Psoas muscle (tissue), 8 donors: ENCODE results near the gene NANOS1. TPM values are rescaled to one million over a fixed set of nuclear protein-coding genes. Genes with fewer than 3 reads are reported as not detected.

Experiments
- ATAC-seq, 4 donors: fragments of 200-7000 bp; cut with Tn5 transposase; one replicate each; pipeline ENCODE4 v1.9.1; 2020; ENCODE audit warnings: moderate library complexity in 3 of 4, mild to moderate bottlenecking in 2 of 4
- DNase-seq, 2 donors: peaks; one replicate each; pipeline ENCODE4 v3.0.0-alpha.2; 2020
- H3K27ac ChIP-seq: fragments of 200-600 bp; one replicate; pipeline ENCODE4 v1.8.0; 2022
- H3K27me3 ChIP-seq, 3 donors: fragments of 200-600 bp in 1 of 3; one replicate each; pipeline versions ENCODE4 v1.6.1 to v1.8.0; 2013 to 2022; ENCODE audit warnings: low read length in 2 of 3, mild to moderate bottlenecking in 2 of 3, moderate library complexity in 1 of 3; ENCODE audit not compliant: insufficient read depth in 3 of 3
- H3K36me3 ChIP-seq, 2 donors: fragments of 200-600 bp in 1 of 2; one replicate each; pipeline versions ENCODE4 v1.6.1 to v1.8.0; 2013 to 2022; ENCODE audit warnings: low read depth in 1 of 2, mild to moderate bottlenecking in 1 of 2, moderate library complexity in 1 of 2; ENCODE audit not compliant: insufficient read depth in 1 of 2
- H3K4me1 ChIP-seq: fragments of 200-600 bp; one replicate; pipeline ENCODE4 v1.8.0; 2022
- H3K4me3 ChIP-seq: fragments of 200-600 bp; one replicate; pipeline ENCODE4 v1.8.0; 2022; ENCODE audit warnings: mild to moderate bottlenecking
- H3K9me3 ChIP-seq: fragments of 200-600 bp; one replicate; pipeline ENCODE4 v1.8.0; 2022
- CTCF ChIP-seq: fragments of 200-600 bp; IDR thresholded peaks from one replicate; pipeline ENCODE4 v1.8.0; 2022; ENCODE audit warnings: antibody characterized with exemption
- WGBS, 3 donors: extraction: QIAGEN DNeasy Blood & Tissue Kit; methylation state at CpG; one replicate each; pipeline versions ENCODE4 v1.1.6 to v1.1.7; 2013; 5-methylcytosine and 5-hydroxymethylcytosine counted together
- intact Hi-C, 2 donors: fragments of 100-400 bp; cut with DNase I; formaldehyde crosslinking; loops; one replicate each; pipeline versions ENCODE4 v1.11.0 to v1.14.2; 2022
- polyA plus RNA-seq, 3 donors: library from polyadenylated mRNA; stranded (reverse); fragments of 200-250 nt; gene quantifications; one replicate each; pipeline ENCODE4 v1.2.3, GENCODE V29; 2013
- total RNA-seq, 4 donors: library from RNA; stranded (reverse); fragmentation: NEBNext Ultra II Directional in 2 of 4; extraction: Animal tissue kit (Norgen Biotek cat#: 25700) in 2 of 4; gene quantifications; one replicate each; pipeline versions ENCODE4 v1.2.1 to v1.2.4, GENCODE V29; 2021 to 2023
- donor health status: healthy with polysubstance abuse.
- donor health status: DM: no; HTN: no; CAD: no; lungs with moderate emphysema.
- donor health status: Bipolar disorder and iron deficiency.
- donor health status: healthy.
- donor health status: DM: yes; HTN: yes; CAD: no.
- donor health status: DM: no; HTN: no; CAD: no.
- donor health status: DM: no; HTN: no; CAD: no.
- donor health status: DM: yes; HTN: yes; CAD: no.

The NANOS1 gene
- total and polyA plus RNA-seq, 7 donors = 1.4 to 59.4 (median 19.3) TPM

DNA sequence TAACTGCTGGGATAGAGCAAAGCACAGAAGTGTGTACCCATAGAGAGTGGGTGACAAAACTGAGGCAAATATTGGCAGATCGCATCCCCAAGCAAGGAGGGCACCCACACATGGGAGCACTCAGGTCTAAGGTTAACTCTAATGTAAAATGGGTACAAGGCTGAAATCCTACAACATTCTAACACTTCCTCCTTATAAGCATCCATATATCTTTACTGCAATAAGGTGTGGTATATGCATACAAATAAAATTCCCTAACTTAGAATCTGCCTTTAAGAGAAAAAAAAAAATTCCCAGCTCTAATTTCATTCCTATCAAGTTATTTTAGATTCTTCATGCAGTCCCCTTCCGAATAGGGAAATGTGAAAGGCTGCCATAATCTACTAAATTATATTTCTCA is 32.4 kb downstream of the NANOS1 start:
- H3K9me3 ChIP-seq = no peaks in the 10 kb centered on the region
- no peak overlapping the region for H3K4me3 ChIP-seq
- peaks cover 17 to 100% of the 10 kb centered on the region in 2 donors for H3K36me3 ChIP-seq
- no peak overlapping the region for H3K27ac ChIP-seq
- intact Hi-C loops = no loop called here
- no peaks in the 10 kb centered on the region for H3K27me3 ChIP-seq
- DNase-seq (no peak), ATAC-seq (no peak)
- no peaks in the 10 kb centered on the region for H3K4me1 ChIP-seq
- WGBS, 3 donors = 86 to 96% (median 87%) methylated on average over 2 of the region's 2 CpGs
- no peak for TF ChIP-seq CTCF

- H3K4me1 ChIP-seq = peaks cover 14% of the 10 kb centered on the region
- H3K27me3 ChIP-seq = no peaks in the 10 kb centered on the region
- no peak for TF ChIP-seq CTCF
- WGBS, 3 donors = 94 to 97% (median 95%) methylated on average over 9 of the region's 9 CpGs
- no peak overlapping the region for H3K4me3 ChIP-seq
- no peak overlapping the region for H3K27ac ChIP-seq
- no peaks in the 10 kb centered on the region for H3K9me3 ChIP-seq
- peaks cover 5 to 85% of the 10 kb centered on the region in 2 donors for H3K36me3 ChIP-seq
- DNase-seq = no peak
- no peak for ATAC-seq
- intact Hi-C loops = no loop called here
Measured at GRCh38 chr10:119070395-119071165, 41.1 kb downstream of the NANOS1 start.

- Histone ChIP-seq H3K27me3 (no peaks in the 10 kb centered on the region), H3K4me1 (peaks cover 31% of the 10 kb centered on the region), H3K27ac (peak overlapping the region; percentile 46), H3K9me3 (no peaks in the 10 kb centered on the region), H3K4me3 (peak overlapping the region; percentile 27), H3K36me3 (peaks cover 5 to 58% of the 10 kb centered on the region in 2 donors)
- 38 to 68% (median 50%) methylated on average over 6 of the region's 6 CpGs for WGBS, 3 donors
- ATAC-seq (peak in 2 of 4 donors; percentile 48 to 66), DNase-seq (no peak)
- intact Hi-C loops = no loop called here
- no peak for TF ChIP-seq CTCF
Measured at GRCh38 chr10:119073584-119073983, 44.1 kb downstream of the NANOS1 start.

DNA sequence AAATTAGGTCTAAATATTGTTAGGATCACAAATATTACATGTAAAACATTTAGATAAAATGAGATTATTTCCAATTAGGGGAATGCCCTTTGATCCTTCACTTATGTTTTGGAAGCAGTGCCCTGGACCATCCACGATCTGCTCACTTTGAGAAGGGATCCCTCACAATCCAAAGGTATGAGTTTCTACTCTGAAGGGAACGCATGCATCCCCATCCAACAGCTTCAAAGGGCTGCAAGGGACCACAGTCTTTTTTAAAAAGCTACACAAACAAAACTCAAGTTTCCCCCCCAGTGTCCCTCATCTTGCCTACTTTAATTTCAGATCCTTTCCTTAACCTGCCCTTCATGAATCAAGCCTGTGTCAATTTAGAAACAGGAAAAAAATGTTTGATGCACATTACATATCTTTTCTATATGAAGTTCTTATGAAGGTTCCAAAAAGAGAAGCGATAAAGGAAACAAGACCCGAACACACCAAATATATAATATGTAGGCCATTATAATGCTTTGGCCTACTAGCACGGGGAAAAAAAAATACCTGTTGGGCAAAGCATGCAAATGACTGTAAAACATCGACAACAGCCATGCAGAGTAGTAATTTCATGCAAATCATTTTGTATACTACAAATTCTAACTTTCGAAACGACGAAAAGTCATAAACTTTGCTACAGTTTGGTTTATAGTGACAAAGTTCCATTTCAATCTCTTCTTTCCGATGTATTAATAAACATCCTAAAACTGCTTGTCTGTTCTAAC is 49.1 kb downstream of the NANOS1 start:
- H3K4me1 ChIP-seq = peaks cover 33% of the 10 kb centered on the region
- peak overlapping the region; percentile 94 for H3K27ac ChIP-seq
- 26 to 41% (median 32%) methylated on average over 10 of the region's 10 CpGs for WGBS, 3 donors

More for the DNA sequence above, 49.1 kb downstream of the NANOS1 start:
- intact Hi-C loops = loop anchor here (5.0 kb wide), 2 partner anchors 46 to 84 kb away; no protein-coding TSS in a partner anchor
- Histone ChIP-seq H3K27me3 (no peaks in the 10 kb centered on the region), H3K36me3 (peaks cover 0 to 8% of the 10 kb centered on the region in 2 donors), H3K4me3 (peak overlapping the region; percentile 82), H3K9me3 (no peaks in the 10 kb centered on the region)
- no peak for TF ChIP-seq CTCF
- DNase-seq (no peak), ATAC-seq (no peak)
